Choroid plexus epithelial cell (primary cell): Measurements from ENCODE around the gene INPP4B.

Experiments
- DNase-seq: peaks from one replicate; pipeline ENCODE4 v3.0.0-alpha.2; 2010; ENCODE audit warnings: low read depth
- H3K4me3 ChIP-seq: 2 replicates; pipeline ENCODE4 v1.5.1; 2011; ENCODE audit warnings: low read depth, mild to moderate bottlenecking, control low read depth, low read length, moderate library complexity
- CTCF ChIP-seq: conservative IDR thresholded peaks from 2 replicates; pipeline ENCODE4 v1.5.1; 2011; ENCODE audit warnings: low read depth, mild to moderate bottlenecking, control low read depth, inconsistent platforms, low read length, moderate library complexity

INPP4B gene

GRCh38 chr4:142285222-142285583, 560.9 kb downstream of the INPP4B start:
- no peak for DNase-seq
- no peak overlapping the region for H3K4me3 ChIP-seq
- TF ChIP-seq CTCF: no peak

DNA sequence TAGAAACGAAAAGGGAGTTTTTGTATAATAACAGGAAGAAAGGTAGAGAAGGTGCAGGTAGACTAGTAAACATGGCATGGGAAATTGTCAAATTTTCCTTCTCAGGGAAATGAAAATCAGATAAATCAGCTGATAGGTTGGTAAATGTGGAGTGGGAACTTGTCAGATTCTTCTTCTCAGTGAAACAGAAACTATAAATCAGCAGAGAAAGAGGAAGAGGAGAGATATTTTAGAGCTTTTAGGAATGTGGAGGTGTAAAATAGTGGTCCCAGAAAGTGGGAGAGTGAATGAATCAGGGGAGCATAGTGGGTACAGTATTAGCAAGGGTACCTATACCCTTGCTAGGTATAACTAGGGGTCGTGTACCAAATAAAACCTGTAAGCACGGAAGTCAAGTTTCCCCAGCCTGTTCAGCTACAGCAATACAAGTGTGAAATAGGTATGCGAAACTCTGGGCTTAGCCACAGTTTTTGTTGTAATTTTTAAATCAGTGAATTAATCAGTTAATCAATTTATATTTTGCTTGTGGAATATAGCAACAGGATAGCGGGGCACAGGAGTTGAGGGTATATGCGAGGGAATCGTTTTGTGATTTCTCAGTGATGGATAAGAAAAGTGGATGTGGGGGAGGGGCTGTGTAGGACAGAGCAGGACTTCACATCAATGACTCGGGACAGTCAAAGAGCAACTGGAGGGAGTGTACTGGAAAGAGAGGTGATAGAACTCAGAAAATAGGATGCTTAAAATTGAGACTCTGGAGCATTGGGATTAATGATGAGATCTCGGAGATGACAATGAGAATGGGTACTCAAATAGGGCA, 561.5 kb downstream of the INPP4B start:
- no peak overlapping the region for H3K4me3 ChIP-seq
- TF ChIP-seq CTCF: no peak
- no peak for DNase-seq

GRCh38 chr4:142282870-142283431, 563.1 kb downstream of the INPP4B start:
- H3K4me3 ChIP-seq: no peak overlapping the region
- peak; percentile 41 for DNase-seq
- peak; percentile 58 for TF ChIP-seq CTCF

- no peak for DNase-seq
- no peak for TF ChIP-seq CTCF
- H3K4me3 ChIP-seq: no peak overlapping the region
Observed at GRCh38 chr4:142281999-142282398, 564.1 kb downstream of the INPP4B start.

DNA sequence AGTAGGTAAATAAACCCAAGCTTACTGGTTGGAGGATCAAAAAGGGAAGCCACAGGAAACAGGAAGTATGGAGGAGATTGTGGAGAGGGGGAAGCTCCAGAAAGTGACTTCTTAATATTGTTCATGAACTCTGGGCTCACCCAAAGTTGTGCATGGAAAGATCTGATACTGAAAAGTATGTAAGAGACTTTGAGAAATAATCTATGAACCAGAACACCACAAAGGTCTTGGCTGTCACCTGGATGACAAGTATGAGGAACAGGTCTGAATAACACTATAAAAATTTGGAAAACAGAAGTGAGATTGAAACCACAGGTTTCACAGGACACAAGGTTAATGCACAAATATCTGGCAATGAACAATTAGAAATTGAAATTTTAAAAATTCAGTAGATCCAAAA, 567.4 kb downstream of the INPP4B start:
- DNase-seq: no peak
- no peak overlapping the region for H3K4me3 ChIP-seq
- TF ChIP-seq CTCF: no peak

DNA sequence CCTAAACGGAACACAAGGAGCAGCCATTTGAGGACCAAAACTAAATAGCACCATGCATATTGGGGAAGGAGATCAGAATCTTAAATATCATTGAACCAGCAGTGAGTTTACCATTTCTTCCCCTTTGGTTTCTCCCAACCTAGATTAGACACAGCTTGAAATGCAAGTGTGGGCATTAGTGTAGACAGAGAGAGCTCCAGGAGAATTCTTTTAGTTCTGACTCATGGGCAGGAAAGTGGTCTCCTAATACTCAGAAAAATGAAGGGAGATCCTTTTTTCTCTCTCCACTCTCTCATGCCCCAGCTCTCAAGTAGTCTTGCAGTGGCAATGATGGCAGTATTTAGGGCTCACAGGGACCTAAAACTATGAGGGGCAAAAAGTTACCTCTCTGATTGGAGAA, 567.9 kb downstream of the INPP4B start:
- H3K4me3 ChIP-seq: no peak overlapping the region
- no peak for TF ChIP-seq CTCF
- DNase-seq: peak; percentile 42

GRCh38 chr4:142274137-142274536, 572.0 kb downstream of the INPP4B start:
- H3K4me3 ChIP-seq: no peak overlapping the region
- peak; percentile 50 for DNase-seq
- TF ChIP-seq CTCF: no peak
